H4 (cell line): Measurements from ENCODE around the gene CPSF4. TPM values are rescaled to one million over a fixed set of nuclear protein-coding genes. Genes with fewer than 3 reads are reported as not detected.
"Not testable (repeated sequence)": the region's sequence is repeated elsewhere in the genome, so short reads cannot be mapped to it uniquely, and the experiment has no call there.

ENCODE experiments used
- DNase-seq: peaks from one replicate; pipeline ENCODE4 v3.0.0-alpha.2; 2015; ENCODE audit warnings: low spot score
- total RNA-seq: library from RNA; depleted of rRNA; stranded (reverse); fragments of >200 nt; shearing (Covaris generic); gene quantifications from 2 replicates; pipeline ENCODE4 v1.2.3, GENCODE V29; 2014; rRNA removed

The CPSF4 gene
- total RNA-seq, 1 experiment from 2014 or later = 32.6 TPM

- DNase-seq = no peak
These were observed 52.1 kb downstream of the CPSF4 start for GRCh38 chr7:99490878-99491277.

GRCh38 chr7:99493823-99494222 lies 55.1 kb downstream of the CPSF4 start:
- DNase-seq = no peak

GRCh38 chr7:99497766-99498545 lies 59.2 kb downstream of the CPSF4 start:
- no peak for DNase-seq

- no peak for DNase-seq
These were observed 59.8 kb downstream of the CPSF4 start for GRCh38 chr7:99498546-99498944.

- DNase-seq = no peak
These were observed 60.6 kb downstream of the CPSF4 start for GRCh38 chr7:99499371-99499720.

GRCh38 chr7:99499721-99500636 lies 61.2 kb downstream of the CPSF4 start, which contains the start of gene ZNF394:
Gene ZNF394, minus strand, starts transcription at chr7:99500281. Its CDS starts 188 bp downstream, at chr7:99500093.
- DNase-seq = peak; percentile 91

GRCh38 chr7:99500637-99501009 lies 61.9 kb downstream of the CPSF4 start:
- DNase-seq = no peak

- DNase-seq = not testable (repeated sequence)
These were observed 62.5 kb downstream of the CPSF4 start for GRCh38 chr7:99501236-99501635.

GRCh38 chr7:99504281-99504602 lies 65.5 kb downstream of the CPSF4 start:
- DNase-seq = no peak

- DNase-seq = peak; percentile 97
These were observed 66.0 kb downstream of the CPSF4 start, which contains the start of gene ZKSCAN5 for GRCh38 chr7:99504603-99505323. Gene ZKSCAN5, plus strand, starts transcription at chr7:99504662. Its CDS starts 1,383 bp downstream, at chr7:99506045.

GRCh38 chr7:99505324-99505662 lies 66.5 kb downstream of the CPSF4 start:
- DNase-seq = no peak

Other genes with a start within 250 kb of the CPSF4 start
- not detected in 2 replicates for gene KPNA7, start 230.8 kb upstream of the CPSF4 start, total RNA-seq
- gene MYH16, start 166.1 kb upstream of the CPSF4 start, total RNA-seq = 0.15 TPM in 1 of 2 replicates, not detected in the other
- gene ARPC1A, start 113.0 kb upstream of the CPSF4 start, total RNA-seq = 207 and 218 TPM in 2 replicates
- gene ARPC1B, start 64.2 kb upstream of the CPSF4 start, total RNA-seq = 495 and 596 TPM in 2 replicates
- 147 and 170 TPM in 2 replicates for gene PDAP1, start 30.3 kb upstream of the CPSF4 start, total RNA-seq
- 169 and 186 TPM in 2 replicates for gene BUD31, start 30.0 kb upstream of the CPSF4 start, total RNA-seq
- gene PTCD1, start 145 bp upstream of the CPSF4 start, total RNA-seq = 3.5 and 4.8 TPM in 2 replicates
- gene ATP5MF, start 27.2 kb downstream of the CPSF4 start, total RNA-seq = 1,624 and 1,916 TPM in 2 replicates
- 2.0 and 2.7 TPM in 2 replicates for gene ZNF789, start 33.9 kb downstream of the CPSF4 start, total RNA-seq
- gene ZNF394, start 61.3 kb downstream of the CPSF4 start, total RNA-seq = 17.0 and 20.8 TPM in 2 replicates
- 13.6 and 14.7 TPM in 2 replicates for gene ZKSCAN5, start 65.7 kb downstream of the CPSF4 start, total RNA-seq
- 9.8 and 11.3 TPM in 2 replicates for gene FAM200A, start 113.2 kb downstream of the CPSF4 start, total RNA-seq
- gene ZNF655, start 119.7 kb downstream of the CPSF4 start, total RNA-seq = 36.4 and 51.2 TPM in 2 replicates
- 0.19 and 1.6 TPM in 2 replicates for gene TMEM225B, start 159.3 kb downstream of the CPSF4 start, total RNA-seq
- 6.9 and 14.2 TPM in 2 replicates for gene ZSCAN25, start 178.0 kb downstream of the CPSF4 start, total RNA-seq
- gene CYP3A5, start 241.1 kb downstream of the CPSF4 start, total RNA-seq = not detected in 2 replicates